WTC11 (cell line): ENCODE measurements around the gene RPS6KA2. TPM values are rescaled to one million over a fixed set of nuclear protein-coding genes. Genes with fewer than 3 reads are reported as not detected.

ENCODE experiments used
- ATAC-seq: fragments of 200-7000 bp; cut with Tn5 transposase; 2 replicates; pipeline ENCODE4 v1.10.0; 2021; ENCODE audit warnings: mild to moderate bottlenecking, moderate library complexity
- CTCF ChIA-PET: fragments of 300-600 bp; sonication (Branson Sonifier 250); formaldehyde crosslinking; loops from one replicate; lab custom pipeline; 2021; ENCODE audit warnings: antibody characterized with exemption; lab: Charles Lee
- POLR2A ChIA-PET: fragments of 350-600 bp; sonication (Branson Sonifier 250); formaldehyde crosslinking; loops from one replicate; lab custom pipeline; 2021; ENCODE audit warnings: antibody characterized with exemption; lab: Charles Lee
- DNase-seq: peaks from one replicate; pipeline ENCODE4 v3.0.0; 2021; ENCODE audit warnings: low spot score
- H3K27ac Mint-ChIP-seq: 2 replicates; pipeline ENCODE4 v1.8.0; 2021; ENCODE audit warnings: mixed read lengths
- H3K27me3 Mint-ChIP-seq: 2 replicates; pipeline ENCODE4 v1.8.0; 2021; ENCODE audit warnings: low read depth, mild to moderate bottlenecking, moderate library complexity, mixed read lengths
- H3K36me3 Mint-ChIP-seq: 2 replicates; pipeline ENCODE4 v1.8.0; 2021; ENCODE audit warnings: mixed read lengths
- H3K4me1 Mint-ChIP-seq: 2 replicates; pipeline ENCODE4 v1.8.0; 2022; ENCODE audit warnings: mixed read lengths
- H3K4me3 Mint-ChIP-seq: 2 replicates; pipeline ENCODE4 v1.8.0; 2021; ENCODE audit warnings: mild to moderate bottlenecking, moderate library complexity, mixed read lengths
- H3K9me3 Mint-ChIP-seq: 2 replicates; pipeline ENCODE4 v1.8.0; 2021; ENCODE audit warnings: mixed read lengths
- ATF1 ChIP-seq: sonication (generic); formaldehyde crosslinking; IDR thresholded peaks from 2 replicates; pipeline ENCODE4 v1.8.1; 2023; ENCODE audit warnings: mild to moderate bottlenecking, moderate library complexity, missing genetic modification reagents
- ATF6 ChIP-seq: sonication (generic); formaldehyde crosslinking; IDR thresholded peaks from 2 replicates; pipeline ENCODE4 v1.8.1; 2023; ENCODE audit warnings: mild to moderate bottlenecking, missing genetic modification reagents
- CREB1 ChIP-seq: sonication (generic); formaldehyde crosslinking; IDR thresholded peaks from 2 replicates; pipeline ENCODE4 v1.8.0; 2023; ENCODE audit warnings: mild to moderate bottlenecking, missing genetic modification reagents
- E2F4 ChIP-seq: sonication (generic); formaldehyde crosslinking; IDR thresholded peaks from 2 replicates; pipeline ENCODE4 v1.8.1; 2022; ENCODE audit warnings: low read depth, mild to moderate bottlenecking, moderate library complexity, missing genetic modification reagents, borderline replicate concordance
- FOXP1 ChIP-seq: sonication (generic); formaldehyde crosslinking; IDR thresholded peaks from 2 replicates; pipeline ENCODE4 v1.8.0; 2022; ENCODE audit warnings: missing genetic modification reagents, mild to moderate bottlenecking, moderate library complexity, borderline replicate concordance
- HMGA2 ChIP-seq: fragments of 250-450 bp; sonication (Bioruptor Pico); IDR thresholded peaks from 2 replicates; pipeline ENCODE4 v1.4.0; 2021; ENCODE audit warnings: mild to moderate bottlenecking, moderate library complexity
- IRF1 ChIP-seq: sonication (generic); formaldehyde crosslinking; IDR thresholded peaks from 2 replicates; pipeline ENCODE4 v1.8.0; 2023; ENCODE audit warnings: missing genetic modification reagents
- JUN ChIP-seq: sonication (generic); formaldehyde crosslinking; IDR thresholded peaks from 2 replicates; pipeline ENCODE4 v1.8.0; 2023; ENCODE audit warnings: mild to moderate bottlenecking, missing genetic modification reagents
- KAT7 ChIP-seq: sonication (generic); formaldehyde crosslinking; IDR thresholded peaks from 2 replicates; pipeline ENCODE4 v1.8.1; 2023; ENCODE audit warnings: missing genetic modification reagents, mild to moderate bottlenecking, borderline replicate concordance
- NFYB ChIP-seq: sonication (generic); formaldehyde crosslinking; conservative IDR thresholded peaks from 2 replicates; pipeline ENCODE4 v1.8.0; 2022; ENCODE audit warnings: low read depth, missing genetic modification reagents
- NR3C1 ChIP-seq: sonication (generic); formaldehyde crosslinking; conservative IDR thresholded peaks from 2 replicates; pipeline ENCODE4 v1.8.1; 2023; ENCODE audit warnings: low read depth, mild to moderate bottlenecking, missing genetic modification reagents
- PRDM15 ChIP-seq: sonication (generic); formaldehyde crosslinking; IDR thresholded peaks from 2 replicates; pipeline ENCODE4 v1.8.0; 2022; ENCODE audit warnings: missing genetic modification reagents
- PREB ChIP-seq: sonication (generic); formaldehyde crosslinking; IDR thresholded peaks from 2 replicates; pipeline ENCODE4 v1.8.1; 2022; ENCODE audit warnings: mild to moderate bottlenecking, missing genetic modification reagents, moderate library complexity, borderline replicate concordance
- ZNF532 ChIP-seq: fragments of 250-450 bp; sonication (Bioruptor Pico); IDR thresholded peaks from 2 replicates; pipeline ENCODE4 v1.9.0; 2021; ENCODE audit warnings: mild to moderate bottlenecking, borderline replicate concordance
- total RNA-seq: library from RNA; stranded (reverse); gene quantifications from 3 replicates; pipeline ENCODE4 v1.2.3, GENCODE V29; 2021
- TF ChIP-seq, protein P1 (sequence below): sonication (generic); formaldehyde crosslinking; conservative IDR thresholded peaks from 2 replicates; pipeline ENCODE4 v1.8.1; 2023; ENCODE audit warnings: mild to moderate bottlenecking, low read depth, missing genetic modification reagents, moderate library complexity

Gene RPS6KA2
- total RNA-seq, 1 experiment from 2014 or later, result 24.2 TPM

DNA sequence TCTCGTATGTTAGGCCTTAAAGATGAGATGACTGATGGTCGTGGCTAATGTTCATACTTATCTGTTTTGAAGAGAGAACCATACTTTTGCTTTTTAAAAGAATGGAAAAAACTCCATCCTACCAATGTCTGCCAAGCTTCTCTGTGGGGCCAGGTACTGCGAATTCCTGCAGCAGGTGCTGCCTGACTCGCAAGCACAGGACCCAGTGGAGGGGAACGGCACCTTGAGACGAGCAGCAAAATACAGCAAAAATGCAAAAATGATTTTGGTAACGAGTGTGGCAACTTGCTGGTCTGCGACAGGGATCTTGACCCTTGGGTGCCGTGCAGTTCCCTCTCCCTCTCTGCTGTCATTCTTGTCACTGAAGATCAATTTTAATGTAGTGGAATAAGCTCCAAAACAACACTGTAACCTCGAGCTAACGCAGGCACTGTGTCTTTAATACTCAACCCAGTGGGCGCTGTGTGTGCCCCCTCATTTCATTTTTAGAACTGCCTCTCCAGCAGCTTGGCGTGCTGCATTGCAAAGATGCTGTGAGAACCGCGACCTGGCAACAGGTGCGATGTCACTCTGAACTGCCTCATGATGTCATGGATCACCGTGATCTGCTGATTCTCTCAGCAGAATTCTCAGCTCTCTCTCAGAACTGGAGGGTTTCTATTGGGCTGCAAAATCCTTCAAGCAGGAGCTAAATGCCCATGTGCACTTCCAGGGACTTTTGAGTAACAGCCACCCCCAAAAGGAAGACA, 92.2 kb downstream of the RPS6KA2 start:
- DNase-seq, result no peak
- Mint-ChIP-seq H3K4me3 (no peak overlapping the region), H3K36me3 (peaks cover 15% of the 10 kb centered on the region), H3K4me1 (peaks cover 6% of the 10 kb centered on the region), H3K27ac (0 out of 2 replicates have a peak overlapping the region, but pooled peaks have one; percentile 1), H3K9me3 (no peaks in the 10 kb centered on the region), H3K27me3 (no peaks in the 10 kb centered on the region)
- ChIA-PET POLR2A (no interaction called here), CTCF (no interaction called here)
- TF ChIP-seq FOXP1 (CRISPR knock-in tag), result no peak
- no peak for TF ChIP-seq JUN
- no peak for TF ChIP-seq PREB (CRISPR knock-in tag)
- TF ChIP-seq E2F4 (CRISPR knock-in tag), result no peak
- TF ChIP-seq ATF1 (CRISPR knock-in tag), result no peak
- no peak for TF ChIP-seq ATF6 (CRISPR knock-in tag)
- TF ChIP-seq HMGA2 (CRISPR knock-in tag), result no peak
- TF ChIP-seq IRF1 (CRISPR knock-in tag), result no peak
- no peak for TF ChIP-seq CREB1
- no peak for TF ChIP-seq NR3C1 (CRISPR knock-in tag)
- TF ChIP-seq KAT7, result no peak
- TF ChIP-seq NFYB (CRISPR knock-in tag), result no peak
- no peak for TF ChIP-seq ZNF532 (CRISPR knock-in tag)
- TF ChIP-seq, protein P1, sequence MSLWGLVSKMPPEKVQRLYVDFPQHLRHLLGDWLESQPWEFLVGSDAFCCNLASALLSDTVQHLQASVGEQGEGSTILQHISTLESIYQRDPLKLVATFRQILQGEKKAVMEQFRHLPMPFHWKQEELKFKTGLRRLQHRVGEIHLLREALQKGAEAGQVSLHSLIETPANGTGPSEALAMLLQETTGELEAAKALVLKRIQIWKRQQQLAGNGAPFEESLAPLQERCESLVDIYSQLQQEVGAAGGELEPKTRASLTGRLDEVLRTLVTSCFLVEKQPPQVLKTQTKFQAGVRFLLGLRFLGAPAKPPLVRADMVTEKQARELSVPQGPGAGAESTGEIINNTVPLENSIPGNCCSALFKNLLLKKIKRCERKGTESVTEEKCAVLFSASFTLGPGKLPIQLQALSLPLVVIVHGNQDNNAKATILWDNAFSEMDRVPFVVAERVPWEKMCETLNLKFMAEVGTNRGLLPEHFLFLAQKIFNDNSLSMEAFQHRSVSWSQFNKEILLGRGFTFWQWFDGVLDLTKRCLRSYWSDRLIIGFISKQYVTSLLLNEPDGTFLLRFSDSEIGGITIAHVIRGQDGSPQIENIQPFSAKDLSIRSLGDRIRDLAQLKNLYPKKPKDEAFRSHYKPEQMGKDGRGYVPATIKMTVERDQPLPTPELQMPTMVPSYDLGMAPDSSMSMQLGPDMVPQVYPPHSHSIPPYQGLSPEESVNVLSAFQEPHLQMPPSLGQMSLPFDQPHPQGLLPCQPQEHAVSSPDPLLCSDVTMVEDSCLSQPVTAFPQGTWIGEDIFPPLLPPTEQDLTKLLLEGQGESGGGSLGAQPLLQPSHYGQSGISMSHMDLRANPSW, result no peak
- no peak for TF ChIP-seq PRDM15 (CRISPR knock-in tag)
- no peak for ATAC-seq
